Kidney (tissue), 14 donors: ENCODE data around the gene NRBF2. TPM values are rescaled to one million over a fixed set of nuclear protein-coding genes. Genes with fewer than 3 reads are reported as not detected.

ENCODE experiments used
- DNase-seq, 5 donors: peaks; one replicate each; pipeline ENCODE4 v3.0.0-alpha.2; 2013 to 2020
- FAIRE-seq: peaks from 2 replicates; lab custom pipeline; 2012; peaks lifted over from hg19 to GRCh38; lab: Jason Lieb, UNC
- H3K27ac ChIP-seq, 2 donors: one replicate each; pipeline ENCODE4 v1.7.0; 2013; ENCODE audit warnings: low read depth in 2 of 2, low read length in 2 of 2, inconsistent platforms in 1 of 2
- H3K27me3 ChIP-seq: one replicate; pipeline ENCODE4 v1.7.1; 2013; ENCODE audit warnings: low read length, inconsistent platforms; ENCODE audit not compliant: control insufficient read depth, insufficient read depth
- H3K36me3 ChIP-seq, 3 donors: one replicate each; pipeline versions ENCODE4 v1.7.0 to v1.7.1; 2013; ENCODE audit warnings: low read length in 3 of 3, control low read depth in 1 of 3, inconsistent platforms in 1 of 3; ENCODE audit not compliant: insufficient read depth in 3 of 3, control insufficient read depth in 2 of 3
- H3K4me1 ChIP-seq, 3 donors: one replicate each; pipeline versions ENCODE4 v1.7.0 to v1.7.1; 2013; ENCODE audit warnings: low read length in 3 of 3, inconsistent platforms in 1 of 3, low read depth in 1 of 3; ENCODE audit not compliant: control insufficient read depth in 2 of 3, insufficient read depth in 2 of 3
- H3K4me3 ChIP-seq, 3 donors: one replicate each; pipeline versions ENCODE4 v1.7.0 to v1.8.1; 2013; ENCODE audit warnings: low read length in 3 of 3, control low read depth in 1 of 3, inconsistent platforms in 1 of 3
- H3K9ac ChIP-seq, 3 donors: one replicate each; pipeline versions ENCODE4 v1.7.0 to v1.7.1; 2013; ENCODE audit warnings: low read length in 3 of 3, control low read depth in 1 of 3, inconsistent platforms in 1 of 3
- H3K9me3 ChIP-seq, 3 donors: one replicate each; pipeline versions ENCODE4 v1.7.0 to v1.7.1; 2013; ENCODE audit warnings: low read length in 3 of 3, control low read depth in 1 of 3, inconsistent platforms in 1 of 3; ENCODE audit not compliant: control insufficient read depth in 2 of 3, insufficient read depth in 1 of 3
- CTCF ChIP-seq: IDR thresholded peaks from 3 replicates; pipeline ENCODE4 v1.5.1; 2012; ENCODE audit warnings: mild to moderate bottlenecking, moderate library complexity, borderline replicate concordance; ENCODE audit not compliant: insufficient read depth; ENCODE audit errors: extremely low read depth
- intact Hi-C: fragments of 100-400 bp; cut with DNase I; formaldehyde crosslinking; loops from one replicate; pipeline ENCODE4 v1.11.1; 2022
- polyA plus RNA-seq: library from polyadenylated mRNA; stranded (reverse); fragments of 350-450 nt; fragmentation: Illumina TruSeq; extraction: RNeasy Lipid Tissue Mini Kit (QIAGEN cat#74804); gene quantifications from one replicate; pipeline ENCODE4 v1.2.3, GENCODE V29; 2014; ENCODE audit warnings: low read depth, low replicate concordance; ENCODE audit not compliant: insufficient read depth
- total RNA-seq: library from RNA; stranded (reverse); fragmentation: NEBNext Ultra II Directional; extraction: Animal tissue kit (Norgen Biotek cat#: 25700); gene quantifications from one replicate; pipeline ENCODE4 v1.2.1, GENCODE V29; 2021
- donor health status: control.
- donor health status: control.
- donor health status: control.
- donor health status: control.
- donor health status: control.
- donor health status: DM: yes; HTN: yes; CAD: no.
- donor health status: Normal renal cell carcinoma (clear cell type).

Gene NRBF2
- total and polyA plus RNA-seq, 2 donors from 2014 or later, result 11.2 to 15.8 TPM

GRCh38 chr10:63161592-63161991, 28.5 kb downstream of the NRBF2 start:
- H3K27me3 ChIP-seq, result no peaks in the 10 kb centered on the region
- TF ChIP-seq CTCF, result no peak
- DNase-seq (no peak), FAIRE-seq (no peak)
- no peak overlapping the region for H3K9ac ChIP-seq
- H3K36me3 ChIP-seq, result no peaks in the 10 kb centered on the region
- no peak overlapping the region for H3K27ac ChIP-seq
- H3K4me1 ChIP-seq, result no peaks in the 10 kb centered on the region
- H3K9me3 ChIP-seq, result no peaks in the 10 kb centered on the region
- intact Hi-C loops, result loop anchor here (10.0 kb wide), 1 partner anchor 563 kb away; no protein-coding TSS in a partner anchor
- H3K4me3 ChIP-seq, result no peak overlapping the region

GRCh38 chr10:63164166-63164623, 31.1 kb downstream of the NRBF2 start:
- no peak for TF ChIP-seq CTCF
- Histone ChIP-seq H3K9me3 (no peaks in the 10 kb centered on the region), H3K27me3 (no peaks in the 10 kb centered on the region), H3K4me1 (no peaks in the 10 kb centered on the region), H3K27ac (no peak overlapping the region), H3K4me3 (no peak overlapping the region), H3K9ac (no peak overlapping the region), H3K36me3 (no peaks in the 10 kb centered on the region)
- intact Hi-C loops, result loop anchor here (10.0 kb wide), 1 partner anchor 561 kb away; no protein-coding TSS in a partner anchor
- DNase-seq, result no peak
- no peak for FAIRE-seq

GRCh38 chr10:63165249-63165648, 32.1 kb downstream of the NRBF2 start:
- H3K4me1 ChIP-seq, result no peaks in the 10 kb centered on the region
- H3K36me3 ChIP-seq, result peaks cover 0 to 5% (median 0%) of the 10 kb centered on the region in 3 donors
- no peak overlapping the region for H3K27ac ChIP-seq
- FAIRE-seq, result no peak
- H3K27me3 ChIP-seq, result no peaks in the 10 kb centered on the region
- no peak for TF ChIP-seq CTCF
- intact Hi-C loops, result loop anchor here (10.0 kb wide), 1 partner anchor 560 kb away; no protein-coding TSS in a partner anchor
- H3K9me3 ChIP-seq, result no peaks in the 10 kb centered on the region
- H3K4me3 ChIP-seq, result no peak overlapping the region
- no peak overlapping the region for H3K9ac ChIP-seq
- no peak for DNase-seq
